H1 (cell line): ENCODE data around the gene RAB3B. TPM values are rescaled to one million over a fixed set of nuclear protein-coding genes. Genes with fewer than 3 reads are reported as not detected.

Experiments used
- CTCF ChIA-PET: fragments of 300-600 bp; sonication (Branson Sonifier 250); formaldehyde crosslinking; loops from one replicate; lab custom pipeline; 2021; ENCODE audit not compliant: partially characterized antibody; lab: Charles Lee
- POLR2A ChIA-PET: fragments of 300-600 bp; sonication (Branson Sonifier 250); formaldehyde crosslinking; loops from one replicate; lab custom pipeline; 2021; ENCODE audit warnings: inconsistent platforms; ENCODE audit not compliant: partially characterized antibody; lab: Charles Lee
- DNase-seq, 2 experiments: peaks; one replicate each; pipeline versions ENCODE4 v3.0.0 to v3.0.0-alpha.2; 2010 to 2022; ENCODE audit warnings: low spot score in 2 of 2, low read depth in 1 of 2, mixed read lengths in 1 of 2
- FAIRE-seq: peaks from 2 replicates; lab custom pipeline; 2011; peaks lifted over from hg19 to GRCh38; lab: Jason Lieb, UNC
- H2AFZ ChIP-seq: 2 replicates; pipeline ENCODE4 v1.8.1; 2012; ENCODE audit warnings: low read length, inconsistent platforms
- H2AK5ac ChIP-seq: 2 replicates; pipeline ENCODE4 v1.6.1; 2013; ENCODE audit warnings: low read depth, low read length
- H2BK120ac ChIP-seq: replicated peaks from 2 replicates; pipeline ENCODE3; 2013; ENCODE audit warnings: low read depth, low read length, inconsistent platforms
- H2BK12ac ChIP-seq: 2 replicates; pipeline ENCODE4 v1.6.1; 2013; ENCODE audit warnings: low read depth, low read length
- H2BK15ac ChIP-seq: 2 replicates; pipeline ENCODE4 v1.6.1; 2013; ENCODE audit warnings: low read length
- H2BK20ac ChIP-seq: 2 replicates; pipeline ENCODE4 v1.6.1; 2013; ENCODE audit warnings: low read length
- H2BK5ac ChIP-seq: 2 replicates; pipeline ENCODE4 v1.6.1; 2013; ENCODE audit warnings: low read depth, low read length
- H3K14ac ChIP-seq: 2 replicates; pipeline ENCODE4 v1.6.1; 2013; ENCODE audit warnings: inconsistent platforms; ENCODE audit not compliant: insufficient read length
- H3K18ac ChIP-seq: 2 replicates; pipeline ENCODE4 v1.6.1; 2013; ENCODE audit warnings: low read length; ENCODE audit errors: extremely low read depth
- H3K23ac ChIP-seq: 2 replicates; pipeline ENCODE4 v1.6.1; 2013; ENCODE audit warnings: inconsistent platforms; ENCODE audit not compliant: insufficient read length
- H3K23me2 ChIP-seq: 2 replicates; pipeline ENCODE4 v1.6.1; 2013; ENCODE audit warnings: low read depth, low read length
- H3K27ac ChIP-seq: 2 replicates; pipeline ENCODE4 v1.6.1; 2011; ENCODE audit warnings: low read depth, low read length, inconsistent platforms
- H3K27me3 ChIP-seq, 4 experiments: replicated peaks in 1 of 4; 1 replicate in 1 of 4; 2 replicates in 3 of 4; pipeline versions ENCODE4 v1.6.1 to v1.8.1; 2011 to 2013; ENCODE audit warnings: low read length in 3 of 4, mild to moderate bottlenecking in 3 of 4, inconsistent platforms in 2 of 4, mixed read lengths in 2 of 4, moderate library complexity in 1 of 4; ENCODE audit not compliant: control insufficient read depth in 3 of 4, insufficient read depth in 3 of 4; ENCODE audit errors: extremely low read depth in 1 of 4
- H3K36me3 ChIP-seq, 4 experiments: 2 replicates each; pipeline versions ENCODE4 v1.6.1 to v1.8.1; 2011 to 2013; ENCODE audit warnings: mild to moderate bottlenecking in 4 of 4, low read length in 3 of 4, moderate library complexity in 2 of 4, control low read depth in 1 of 4, inconsistent platforms in 1 of 4; ENCODE audit not compliant: insufficient read depth in 4 of 4, control insufficient read depth in 2 of 4
- H3K4ac ChIP-seq: replicated peaks from 2 replicates; pipeline ENCODE3; 2013; ENCODE audit warnings: low read length, low read depth, mixed read lengths, inconsistent platforms; ENCODE audit not compliant: insufficient read length
- H3K4me1 ChIP-seq, 4 experiments: replicated peaks in 1 of 4; 1 replicate in 1 of 4; 2 replicates in 3 of 4; pipeline versions ENCODE4 v1.6.1 to v1.8.1; 2011 to 2013; ENCODE audit warnings: low read length in 3 of 4, inconsistent platforms in 2 of 4, mixed read lengths in 1 of 4; ENCODE audit not compliant: insufficient read depth in 4 of 4, control insufficient read depth in 3 of 4
- H3K4me2 ChIP-seq, 2 experiments: 2 replicates each; pipeline versions ENCODE4 v1.6.1 to v1.8.1; 2011 to 2013; ENCODE audit warnings: low read depth in 2 of 2, low read length in 2 of 2, control low read depth in 1 of 2, inconsistent platforms in 1 of 2, mild to moderate bottlenecking in 1 of 2; ENCODE audit not compliant: insufficient read depth in 1 of 2
- H3K4me3 ChIP-seq, 4 experiments: fragments of 200-600, 300-600 bp in 1 of 4; sonication (generic), shearing (Covaris generic), sonication (Bioruptor Twin) in 1 of 4; 2 replicates each; pipeline versions ENCODE4 v1.5.1 to v1.8.1; 2011 to 2016; ENCODE audit warnings: low read length in 4 of 4, low read depth in 3 of 4, control low read depth in 2 of 4, inconsistent platforms in 2 of 4, mild to moderate bottlenecking in 2 of 4, mixed read lengths in 1 of 4, moderate library complexity in 1 of 4; ENCODE audit not compliant: insufficient read depth in 2 of 4; ENCODE audit errors: extremely low read depth in 1 of 4
- H3K56ac ChIP-seq: replicated peaks from 2 replicates; pipeline ENCODE3; 2013; ENCODE audit warnings: low read depth, mild to moderate bottlenecking, mixed read lengths, low read length, inconsistent platforms; ENCODE audit not compliant: insufficient read length
- H3K79me1 ChIP-seq: 2 replicates; pipeline ENCODE4 v1.6.1; 2013; ENCODE audit warnings: low read depth, low read length, control low read depth
- H3K79me2 ChIP-seq, 2 experiments: 2 replicates each; pipeline versions ENCODE4 v1.6.1 to v1.8.1; 2012 to 2013; ENCODE audit warnings: low read length in 2 of 2, mild to moderate bottlenecking in 2 of 2, inconsistent platforms in 1 of 2; ENCODE audit not compliant: insufficient read depth in 2 of 2, control insufficient read depth in 1 of 2
- H3K9ac ChIP-seq, 4 experiments: replicated peaks in 1 of 4; 1 replicate in 1 of 4; 2 replicates in 3 of 4; pipeline versions ENCODE4 v1.6.1 to v1.8.1; 2011 to 2013; ENCODE audit warnings: low read depth in 3 of 4, low read length in 3 of 4, control low read depth in 2 of 4, mild to moderate bottlenecking in 2 of 4, moderate library complexity in 2 of 4, inconsistent platforms in 1 of 4; ENCODE audit errors: extremely low read depth in 1 of 4
- H3K9me3 ChIP-seq, 2 experiments: 2 replicates each; pipeline versions ENCODE4 v1.6.1 to v1.8.1; 2012 to 2013; ENCODE audit warnings: mild to moderate bottlenecking in 2 of 2, moderate library complexity in 2 of 2, control low read depth in 1 of 2, inconsistent platforms in 1 of 2, low read depth in 1 of 2, low read length in 1 of 2, mixed read lengths in 1 of 2; ENCODE audit not compliant: insufficient read depth in 2 of 2
- H4K20me1 ChIP-seq, 2 experiments: replicated peaks in 1 of 2; 2 replicates each; pipeline versions ENCODE3 to v1.8.1; 2011 to 2013; ENCODE audit warnings: inconsistent platforms in 2 of 2, low read length in 2 of 2, mild to moderate bottlenecking in 1 of 2; ENCODE audit not compliant: insufficient read depth in 2 of 2, control insufficient read depth in 1 of 2
- H4K5ac ChIP-seq: 2 replicates; pipeline ENCODE4 v1.6.1; 2013; ENCODE audit warnings: low read length, low read depth, mixed read lengths, inconsistent platforms; ENCODE audit not compliant: insufficient read length
- H4K8ac ChIP-seq: 2 replicates; pipeline ENCODE4 v1.8.0; 2013; ENCODE audit warnings: mild to moderate bottlenecking, moderate library complexity, low read length, inconsistent platforms; ENCODE audit not compliant: insufficient read depth; ENCODE audit errors: extremely low read depth
- H4K91ac ChIP-seq: replicated peaks from 2 replicates; pipeline ENCODE3; 2013; ENCODE audit warnings: low read length, mixed read lengths, inconsistent platforms; ENCODE audit not compliant: insufficient read length
- CHD2 ChIP-seq: IDR thresholded peaks from 2 replicates; pipeline ENCODE4 v1.6.1; 2012; ENCODE audit warnings: low read length, improper control_type of control experiment
- CREB1 ChIP-seq: IDR thresholded peaks from 2 replicates; pipeline ENCODE4 v1.6.1; 2012; ENCODE audit warnings: inconsistent platforms
- EZH2 ChIP-seq: fragments of 200-600 bp; sonication (generic); IDR thresholded peaks from 2 replicates; pipeline ENCODE4 v1.7.1; 2012; ENCODE audit warnings: low read depth, mild to moderate bottlenecking, moderate library complexity, low read length, inconsistent platforms; ENCODE audit not compliant: severe bottlenecking
- GABPA ChIP-seq: IDR thresholded peaks from 2 replicates; pipeline ENCODE4 v1.6.1; 2011; ENCODE audit warnings: mild to moderate bottlenecking, low read length, moderate library complexity, borderline replicate concordance; ENCODE audit not compliant: insufficient read depth
- RBBP5 ChIP-seq: IDR thresholded peaks from 2 replicates; pipeline ENCODE4 v1.7.1; 2012; ENCODE audit warnings: low read depth, mild to moderate bottlenecking, inconsistent platforms, low read length, moderate library complexity, borderline replicate concordance
- SAP30 ChIP-seq: fragments of 300-600 bp; sonication (generic); IDR thresholded peaks from 2 replicates; pipeline ENCODE4 v1.7.1; 2012; ENCODE audit warnings: low read length, moderate library complexity, mild to moderate bottlenecking, inconsistent platforms; ENCODE audit not compliant: insufficient read depth, insufficient replicate concordance
- SUZ12 ChIP-seq: fragments of 200-600 bp; sonication (generic); IDR thresholded peaks from 2 replicates; pipeline ENCODE4 v1.6.1; 2012; ENCODE audit warnings: mild to moderate bottlenecking, inconsistent platforms, low read length, moderate library complexity, mixed read lengths
- ZNF274 ChIP-seq: IDR thresholded peaks from 2 replicates; pipeline ENCODE4 v1.7.0; 2012; ENCODE audit warnings: low read length, borderline replicate concordance; ENCODE audit errors: extremely low read depth
- WGBS, 2 experiments: shearing (Covaris generic) in 1 of 2; methylation state at CpG; one replicate each; pipeline versions ENCODE4 v1.1.6 to v1.1.7; 2013 to 2015; ENCODE audit warnings: low lambda C conversion rate in 2 of 2, mixed read lengths in 2 of 2, inconsistent platforms in 1 of 2, low coverage in 1 of 2, missing lambda C conversion rate in 1 of 2; ENCODE audit not compliant: insufficient replicate concordance in 2 of 2, insufficient coverage in 1 of 2, insufficient read length in 1 of 2; ENCODE audit errors: extremely low coverage in 1 of 2, missing lambda C conversion rate in 1 of 2; 5-methylcytosine and 5-hydroxymethylcytosine counted together
- polyA plus RNA-seq, 7 experiments: library from polyadenylated mRNA; depleted of rRNA in 3 of 7; stranded (reverse) in 5 of 7; unstranded in 2 of 7; fragments of >200 nt in 5 of 7; fragments of 200-250 nt in 2 of 7; gene quantifications; 1 replicate in 5 of 7; 2 replicates in 1 of 7; 4 replicates in 1 of 7; pipeline versions ENCODE4 v1.2.1 to v1.2.3, GENCODE V29; 2011 to 2013; ENCODE audit warnings: missing spikeins in 2 of 7, mixed read lengths in 2 of 7
- total RNA-seq: library from RNA; stranded (reverse); fragmentation: NEBNext Ultra II Directional; extraction: Animal tissue kit (Norgen Biotek cat#: 25700); gene quantifications from 2 replicates; pipeline ENCODE4 v1.2.1, GENCODE V29; 2021
- TF ChIP-seq, protein P1 (sequence below): IDR thresholded peaks from 2 replicates; pipeline ENCODE4 v1.6.1; 2011; ENCODE audit warnings: low read length, improper control_type of control experiment
- TF ChIP-seq, protein P2 (sequence below): IDR thresholded peaks from 2 replicates; pipeline ENCODE4 v1.6.1; 2012; ENCODE audit warnings: inconsistent platforms

Gene RAB3B
- total and polyA plus RNA-seq, 2 of the 8 experiments (the other 6 are each of a cell fraction or from before 2014, with no cell fraction given): 12.5 to 36.8 TPM

DNA sequence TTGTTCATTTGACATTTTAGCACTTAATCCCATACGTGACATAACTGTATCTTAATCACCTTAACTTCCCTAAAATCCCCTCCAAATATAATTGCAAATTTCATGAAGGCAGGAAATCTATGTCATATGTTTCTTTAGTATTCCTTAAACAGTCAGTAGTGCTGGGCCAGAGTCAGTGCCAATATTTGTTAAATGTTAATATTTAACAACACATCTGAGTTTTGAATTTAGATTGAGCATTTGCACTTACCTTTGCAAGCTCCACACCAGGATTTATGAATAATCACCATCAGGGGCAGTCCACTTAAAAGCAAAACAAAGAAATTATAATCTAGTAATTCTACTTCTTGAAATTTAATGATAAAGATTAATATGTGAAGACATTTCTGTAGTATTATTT lies 37.8 kb upstream of the RAB3B start:
- no peak overlapping the region for H3K23ac ChIP-seq
- no peak overlapping the region for H3K18ac ChIP-seq
- DNase-seq: no peak
- no peaks in the 10 kb centered on the region for H3K27me3 ChIP-seq
- no peak overlapping the region for H3K27ac ChIP-seq
- no peaks in the 10 kb centered on the region for H3K9me3 ChIP-seq
- H3K23me2 ChIP-seq: peaks cover 3% of the 10 kb centered on the region; the same call in 1 of the 2 replicates
- H3K56ac ChIP-seq: no peak overlapping the region
- H4K91ac ChIP-seq: no peak overlapping the region
- peaks cover 7 to 32% (median 17%) of the 10 kb centered on the region in 4 experiments; a peak in 7 of 8 replicates for H3K36me3 ChIP-seq
- H2BK5ac ChIP-seq: no peak overlapping the region
- H4K20me1 ChIP-seq: peaks cover 2 to 5% of the 10 kb centered on the region in 2 experiments
- no peak overlapping the region for H3K4ac ChIP-seq
- H3K4me2 ChIP-seq: no peak overlapping the region
- no peak overlapping the region for H4K5ac ChIP-seq
- ChIA-PET POLR2A (no interaction called here), CTCF (interaction anchor here (1.9 kb wide), 1 partner anchor 102 kb away, joined by 3 read pairs; no protein-coding TSS in a partner anchor)
- H3K9ac ChIP-seq: no peak overlapping the region
- WGBS, 2 experiments: 86 to 100% methylated on average over 1 of the region's 1 CpG
- peaks cover 2 to 4% (median 2%) of the 10 kb centered on the region in 4 experiments; a peak in 4 of 7 replicates for H3K4me1 ChIP-seq
- no peak overlapping the region for H2BK120ac ChIP-seq
- H3K4me3 ChIP-seq: no peak overlapping the region
- no peak overlapping the region for H4K8ac ChIP-seq
- no peak overlapping the region for H2AFZ ChIP-seq
- no peak overlapping the region for H2BK12ac ChIP-seq
- no peak overlapping the region for H3K14ac ChIP-seq
- H2BK20ac ChIP-seq: no peak overlapping the region
- H3K79me1 ChIP-seq: peaks cover 3% of the 10 kb centered on the region; the same call in 1 of the 2 replicates
- H2BK15ac ChIP-seq: no peak overlapping the region
- no peak for FAIRE-seq
- peaks cover 4 to 21% of the 10 kb centered on the region in 2 experiments; a peak in 3 of 4 replicates for H3K79me2 ChIP-seq
- no peak overlapping the region for H2AK5ac ChIP-seq
- TF ChIP-seq SUZ12 (no peak), RBBP5 (no peak), CHD2 (no peak), GABPA (no peak), ZNF274 (no peak), CREB1 (no peak), EZH2 (no peak), SAP30 (no peak)
- TF ChIP-seq, protein P1, sequence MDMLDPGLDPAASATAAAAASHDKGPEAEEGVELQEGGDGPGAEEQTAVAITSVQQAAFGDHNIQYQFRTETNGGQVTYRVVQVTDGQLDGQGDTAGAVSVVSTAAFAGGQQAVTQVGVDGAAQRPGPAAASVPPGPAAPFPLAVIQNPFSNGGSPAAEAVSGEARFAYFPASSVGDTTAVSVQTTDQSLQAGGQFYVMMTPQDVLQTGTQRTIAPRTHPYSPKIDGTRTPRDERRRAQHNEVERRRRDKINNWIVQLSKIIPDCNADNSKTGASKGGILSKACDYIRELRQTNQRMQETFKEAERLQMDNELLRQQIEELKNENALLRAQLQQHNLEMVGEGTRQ: no peak
- TF ChIP-seq, protein P2, sequence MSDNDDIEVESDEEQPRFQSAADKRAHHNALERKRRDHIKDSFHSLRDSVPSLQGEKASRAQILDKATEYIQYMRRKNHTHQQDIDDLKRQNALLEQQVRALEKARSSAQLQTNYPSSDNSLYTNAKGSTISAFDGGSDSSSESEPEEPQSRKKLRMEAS: no peak
